PFSK-1 (cell line): ENCODE measurements around the gene SPATA25.

ENCODE experiments used
- FOXP2 ChIP-seq: optimal IDR thresholded peaks from 2 replicates; pipeline ENCODE3; 2011; ENCODE audit warnings: borderline replicate concordance, control low read depth, inconsistent platforms; ENCODE audit not compliant: insufficient read depth; ENCODE audit errors: extremely low read length, extremely low read depth
- POLR2AphosphoS5 ChIP-seq: IDR thresholded peaks from 2 replicates; pipeline ENCODE4 v1.6.1; 2012; ENCODE audit warnings: low read depth, mild to moderate bottlenecking, control low read depth, low read length, moderate library complexity
- SIN3A ChIP-seq: IDR thresholded peaks from 2 replicates; pipeline ENCODE4 v1.6.1; 2012; ENCODE audit warnings: mild to moderate bottlenecking, low read length, moderate library complexity, borderline replicate concordance; ENCODE audit not compliant: insufficient read depth
- TAF1 ChIP-seq: IDR thresholded peaks from 2 replicates; pipeline ENCODE4 v1.6.1; 2012; ENCODE audit warnings: low read length, control low read depth, borderline replicate concordance; ENCODE audit not compliant: insufficient read depth
- TF ChIP-seq, protein P1 (sequence below), 2 experiments: IDR thresholded peaks; 2 replicates each; pipeline versions ENCODE4 v1.6.1 to v1.8.0; 2011 to 2012; ENCODE audit warnings: low read depth in 2 of 2, low read length in 2 of 2, control low read depth in 1 of 2, inconsistent platforms in 1 of 2, mild to moderate bottlenecking in 1 of 2, moderate library complexity in 1 of 2; ENCODE audit not compliant: insufficient read depth in 1 of 2

DNA sequence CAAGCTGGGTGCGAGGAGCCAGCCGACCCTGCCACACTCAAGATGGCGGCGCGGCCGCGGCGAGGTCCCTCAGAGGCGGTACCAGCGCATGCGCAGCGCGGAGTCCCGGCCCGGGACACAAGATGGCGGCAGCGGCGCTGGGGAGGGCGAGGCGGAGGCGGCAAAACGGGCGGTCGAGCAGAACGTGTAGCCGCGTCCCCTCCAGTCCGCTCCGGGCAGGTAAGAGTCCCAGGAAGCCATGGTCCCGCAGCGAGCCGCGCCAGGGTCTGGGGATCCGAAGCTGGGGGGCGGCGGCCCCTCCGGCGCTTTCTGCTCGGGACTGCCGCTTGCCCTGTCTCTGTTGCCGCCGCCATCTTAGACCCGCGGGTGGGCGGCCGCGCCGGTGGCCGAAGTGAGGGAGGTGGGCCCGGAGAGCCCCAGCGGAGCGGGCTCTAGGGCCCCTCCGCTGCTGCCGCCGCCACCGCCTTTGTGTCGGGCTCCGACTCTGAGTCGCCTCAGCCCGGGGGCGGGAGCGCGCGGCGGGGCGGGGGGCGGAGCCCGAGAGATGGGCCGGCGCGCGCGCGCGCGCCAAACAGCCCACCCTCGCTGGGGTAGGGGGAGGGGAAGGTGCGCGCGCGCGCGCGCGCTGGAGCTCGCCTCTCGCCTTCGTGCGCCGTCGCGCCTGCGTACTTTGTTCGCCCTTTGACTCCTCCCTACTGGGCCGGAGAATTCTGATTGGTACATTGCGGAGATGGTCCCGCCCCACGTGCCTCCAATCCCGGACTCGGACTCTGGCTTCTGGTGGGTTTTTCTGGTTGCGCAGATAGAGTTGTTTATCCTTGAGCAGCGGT lies 47.4 kb upstream of the SPATA25 start, which contains the start of gene PCIF1:
- no peak for TF ChIP-seq SIN3A
- TF ChIP-seq POLR2AphosphoS5, result peak; percentile 82
- TF ChIP-seq TAF1, result peak; percentile 98
- TF ChIP-seq, protein P1, sequence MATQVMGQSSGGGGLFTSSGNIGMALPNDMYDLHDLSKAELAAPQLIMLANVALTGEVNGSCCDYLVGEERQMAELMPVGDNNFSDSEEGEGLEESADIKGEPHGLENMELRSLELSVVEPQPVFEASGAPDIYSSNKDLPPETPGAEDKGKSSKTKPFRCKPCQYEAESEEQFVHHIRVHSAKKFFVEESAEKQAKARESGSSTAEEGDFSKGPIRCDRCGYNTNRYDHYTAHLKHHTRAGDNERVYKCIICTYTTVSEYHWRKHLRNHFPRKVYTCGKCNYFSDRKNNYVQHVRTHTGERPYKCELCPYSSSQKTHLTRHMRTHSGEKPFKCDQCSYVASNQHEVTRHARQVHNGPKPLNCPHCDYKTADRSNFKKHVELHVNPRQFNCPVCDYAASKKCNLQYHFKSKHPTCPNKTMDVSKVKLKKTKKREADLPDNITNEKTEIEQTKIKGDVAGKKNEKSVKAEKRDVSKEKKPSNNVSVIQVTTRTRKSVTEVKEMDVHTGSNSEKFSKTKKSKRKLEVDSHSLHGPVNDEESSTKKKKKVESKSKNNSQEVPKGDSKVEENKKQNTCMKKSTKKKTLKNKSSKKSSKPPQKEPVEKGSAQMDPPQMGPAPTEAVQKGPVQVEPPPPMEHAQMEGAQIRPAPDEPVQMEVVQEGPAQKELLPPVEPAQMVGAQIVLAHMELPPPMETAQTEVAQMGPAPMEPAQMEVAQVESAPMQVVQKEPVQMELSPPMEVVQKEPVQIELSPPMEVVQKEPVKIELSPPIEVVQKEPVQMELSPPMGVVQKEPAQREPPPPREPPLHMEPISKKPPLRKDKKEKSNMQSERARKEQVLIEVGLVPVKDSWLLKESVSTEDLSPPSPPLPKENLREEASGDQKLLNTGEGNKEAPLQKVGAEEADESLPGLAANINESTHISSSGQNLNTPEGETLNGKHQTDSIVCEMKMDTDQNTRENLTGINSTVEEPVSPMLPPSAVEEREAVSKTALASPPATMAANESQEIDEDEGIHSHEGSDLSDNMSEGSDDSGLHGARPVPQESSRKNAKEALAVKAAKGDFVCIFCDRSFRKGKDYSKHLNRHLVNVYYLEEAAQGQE (IDR thresholded peaks at IDR 0.05; ENCODE audit: insufficient read depth in 1 of 2, low read depth in 2 of 2, low read length in 2 of 2), result peak; percentile 39 to 42; a peak in 2 of 4 replicates
- peak; percentile 87 for TF ChIP-seq FOXP2
